Measurements from ENCODE around the gene RABGAP1. TPM values are rescaled to one million over a fixed set of nuclear protein-coding genes. Genes with fewer than 3 reads are reported as not detected.

RABGAP1 gene
- total RNA-seq, 1 donor from 2014 or later: 60.2 TPM

DNA sequence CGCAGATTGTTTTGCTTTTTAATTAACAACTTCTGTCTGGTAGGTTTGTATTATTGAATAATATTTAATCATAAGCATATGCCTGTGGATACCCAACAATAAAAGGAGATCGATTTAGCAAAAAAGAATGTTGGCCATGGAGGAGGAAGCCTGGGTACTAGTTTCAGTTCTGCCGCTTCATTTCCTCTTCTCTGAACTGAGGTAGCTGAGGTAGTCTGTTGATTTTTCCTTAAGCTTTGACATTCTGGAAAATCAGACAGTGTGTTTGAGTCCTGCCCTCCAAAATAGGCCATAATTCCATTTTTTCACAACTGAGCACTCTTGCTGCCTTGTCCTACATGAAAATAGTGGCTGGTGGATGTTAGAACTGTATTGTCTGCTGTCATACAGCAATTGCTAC, 86.7 kb downstream of the RABGAP1 start:
- TF ChIP-seq POLR2AphosphoS5 (IDR thresholded peaks at IDR 0.05; ENCODE audit: insufficient read depth in 1 of 2, low read depth in 1 of 2) (no peak), POLR2A (IDR thresholded peaks at IDR 0.05) (no peak)
- TF ChIP-seq, protein P1, sequence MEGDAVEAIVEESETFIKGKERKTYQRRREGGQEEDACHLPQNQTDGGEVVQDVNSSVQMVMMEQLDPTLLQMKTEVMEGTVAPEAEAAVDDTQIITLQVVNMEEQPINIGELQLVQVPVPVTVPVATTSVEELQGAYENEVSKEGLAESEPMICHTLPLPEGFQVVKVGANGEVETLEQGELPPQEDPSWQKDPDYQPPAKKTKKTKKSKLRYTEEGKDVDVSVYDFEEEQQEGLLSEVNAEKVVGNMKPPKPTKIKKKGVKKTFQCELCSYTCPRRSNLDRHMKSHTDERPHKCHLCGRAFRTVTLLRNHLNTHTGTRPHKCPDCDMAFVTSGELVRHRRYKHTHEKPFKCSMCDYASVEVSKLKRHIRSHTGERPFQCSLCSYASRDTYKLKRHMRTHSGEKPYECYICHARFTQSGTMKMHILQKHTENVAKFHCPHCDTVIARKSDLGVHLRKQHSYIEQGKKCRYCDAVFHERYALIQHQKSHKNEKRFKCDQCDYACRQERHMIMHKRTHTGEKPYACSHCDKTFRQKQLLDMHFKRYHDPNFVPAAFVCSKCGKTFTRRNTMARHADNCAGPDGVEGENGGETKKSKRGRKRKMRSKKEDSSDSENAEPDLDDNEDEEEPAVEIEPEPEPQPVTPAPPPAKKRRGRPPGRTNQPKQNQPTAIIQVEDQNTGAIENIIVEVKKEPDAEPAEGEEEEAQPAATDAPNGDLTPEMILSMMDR (IDR thresholded peaks at IDR 0.05): no peak
- Histone ChIP-seq H3K27me3 (no peaks in the 10 kb centered on the region), H3K4me3 (no peak overlapping the region), H3K27ac (no peak overlapping the region), H3K36me3 (peaks cover 0 to 24% of the 10 kb centered on the region in 2 donors), H3K4me1 (no peaks in the 10 kb centered on the region), H3K9me3 (no peaks in the 10 kb centered on the region)
- DNase-seq (ENCODE audit: extremely low spot score in 2 of 2): no peak
- intact Hi-C loops (cut with DNase I): no loop called here

DNA sequence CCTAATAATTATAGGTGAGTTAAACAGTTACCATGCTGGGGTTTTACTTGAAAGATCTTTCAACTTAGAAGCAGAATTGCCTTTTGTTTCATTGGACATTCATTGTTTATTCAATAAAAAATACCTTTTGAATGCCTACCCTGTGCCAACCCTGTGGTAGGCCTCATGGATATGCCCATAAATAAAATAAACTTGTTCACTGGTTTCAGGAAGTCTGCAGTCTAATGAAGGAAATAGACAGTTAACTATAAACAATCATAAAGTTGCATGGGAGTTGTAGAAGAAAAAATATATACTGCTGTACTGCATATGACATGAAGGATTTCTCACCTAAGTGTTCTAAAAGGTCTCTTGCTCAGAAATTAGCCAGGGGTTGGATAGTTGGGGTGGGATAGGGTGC, 87.3 kb downstream of the RABGAP1 start:
- TF ChIP-seq, protein P1 (IDR thresholded peaks at IDR 0.05): no peak
- no peak for TF ChIP-seq POLR2A (IDR thresholded peaks at IDR 0.05)
- no peak for TF ChIP-seq POLR2AphosphoS5 (IDR thresholded peaks at IDR 0.05; ENCODE audit: insufficient read depth in 1 of 2, low read depth in 1 of 2)
- intact Hi-C loops (cut with DNase I): no loop called here
- no peak overlapping the region for H3K4me3 ChIP-seq
- no peaks in the 10 kb centered on the region for H3K4me1 ChIP-seq
- H3K9me3 ChIP-seq: no peaks in the 10 kb centered on the region
- no peak overlapping the region for H3K27ac ChIP-seq
- no peak for DNase-seq (ENCODE audit: extremely low spot score in 2 of 2)
- peaks cover 0 to 18% of the 10 kb centered on the region in 2 donors for H3K36me3 ChIP-seq
- no peaks in the 10 kb centered on the region for H3K27me3 ChIP-seq

- no peaks in the 10 kb centered on the region for H3K9me3 ChIP-seq
- intact Hi-C loops (cut with DNase I): no loop called here
- H3K4me1 ChIP-seq: no peaks in the 10 kb centered on the region
- H3K36me3 ChIP-seq: peaks cover 0 to 10% of the 10 kb centered on the region in 2 donors
- TF ChIP-seq POLR2AphosphoS5 (IDR thresholded peaks at IDR 0.05; ENCODE audit: insufficient read depth in 1 of 2, low read depth in 1 of 2) (no peak), POLR2A (IDR thresholded peaks at IDR 0.05) (no peak)
- TF ChIP-seq, protein P1 (IDR thresholded peaks at IDR 0.05): no peak
- H3K27ac ChIP-seq: no peak overlapping the region
- no peak overlapping the region for H3K4me3 ChIP-seq
- no peaks in the 10 kb centered on the region for H3K27me3 ChIP-seq
- no peak for DNase-seq (ENCODE audit: extremely low spot score in 2 of 2)
Observed at GRCh38 chr9:123028973-123029372, 88.2 kb downstream of the RABGAP1 start.

- H3K9me3 ChIP-seq: no peaks in the 10 kb centered on the region
- TF ChIP-seq POLR2AphosphoS5 (IDR thresholded peaks at IDR 0.05; ENCODE audit: insufficient read depth in 1 of 2, low read depth in 1 of 2) (no peak), POLR2A (IDR thresholded peaks at IDR 0.05) (no peak)
- TF ChIP-seq, protein P1 (IDR thresholded peaks at IDR 0.05): no peak
- DNase-seq (ENCODE audit: extremely low spot score in 2 of 2): no peak
- intact Hi-C loops (cut with DNase I): no loop called here
- no peaks in the 10 kb centered on the region for H3K4me1 ChIP-seq
- peaks cover 0 to 17% of the 10 kb centered on the region in 2 donors for H3K36me3 ChIP-seq
- H3K27ac ChIP-seq: no peak overlapping the region
- H3K27me3 ChIP-seq: no peaks in the 10 kb centered on the region
- H3K4me3 ChIP-seq: no peak overlapping the region
Observed at GRCh38 chr9:123031963-123032362, 91.1 kb downstream of the RABGAP1 start.

DNA sequence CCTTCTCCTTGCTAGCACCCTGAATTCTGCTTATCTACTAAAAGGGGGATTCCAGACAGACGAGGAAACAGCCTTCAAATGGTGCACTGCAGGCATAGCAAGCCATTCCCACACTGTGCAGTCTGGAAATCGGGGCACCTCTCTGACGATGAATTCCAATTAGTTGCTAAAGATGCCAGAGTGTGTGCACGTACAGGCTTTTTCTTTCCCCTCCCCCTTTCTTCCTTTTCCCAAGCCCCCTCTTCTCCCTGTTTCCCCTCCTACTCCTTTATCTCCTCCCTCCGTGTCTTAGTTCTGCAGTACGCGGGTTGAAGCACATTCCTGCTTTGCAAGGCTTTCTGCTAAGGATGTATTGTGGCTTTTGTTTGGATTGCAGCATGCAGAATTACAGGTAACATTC, 92.5 kb downstream of the RABGAP1 start, which contains the start of gene GPR21:
Gene GPR21, plus strand, starts transcription at position 316 of the 400 bp plus-strand sequence. CDS start 900 bp downstream, outside the sequence.
- no peak for DNase-seq (ENCODE audit: extremely low spot score in 2 of 2)
- no peaks in the 10 kb centered on the region for H3K9me3 ChIP-seq
- TF ChIP-seq, protein P1 (IDR thresholded peaks at IDR 0.05): no peak
- TF ChIP-seq POLR2AphosphoS5 (IDR thresholded peaks at IDR 0.05; ENCODE audit: insufficient read depth in 1 of 2, low read depth in 1 of 2): no peak
- no peak for TF ChIP-seq POLR2A (IDR thresholded peaks at IDR 0.05)
- H3K36me3 ChIP-seq: peaks cover 0 to 8% of the 10 kb centered on the region in 2 donors
- H3K27me3 ChIP-seq: no peaks in the 10 kb centered on the region
- H3K27ac ChIP-seq: no peak within 1 kb of the TSS
- intact Hi-C loops (cut with DNase I): no loop called here
- H3K4me3 ChIP-seq: peak within 1 kb of the TSS; percentile 3 to 28
- H3K4me1 ChIP-seq: no peaks in the 10 kb centered on the region

Data from vagina (tissue), 2 donors.